Measurements from ENCODE around the gene AJAP1.

DNA sequence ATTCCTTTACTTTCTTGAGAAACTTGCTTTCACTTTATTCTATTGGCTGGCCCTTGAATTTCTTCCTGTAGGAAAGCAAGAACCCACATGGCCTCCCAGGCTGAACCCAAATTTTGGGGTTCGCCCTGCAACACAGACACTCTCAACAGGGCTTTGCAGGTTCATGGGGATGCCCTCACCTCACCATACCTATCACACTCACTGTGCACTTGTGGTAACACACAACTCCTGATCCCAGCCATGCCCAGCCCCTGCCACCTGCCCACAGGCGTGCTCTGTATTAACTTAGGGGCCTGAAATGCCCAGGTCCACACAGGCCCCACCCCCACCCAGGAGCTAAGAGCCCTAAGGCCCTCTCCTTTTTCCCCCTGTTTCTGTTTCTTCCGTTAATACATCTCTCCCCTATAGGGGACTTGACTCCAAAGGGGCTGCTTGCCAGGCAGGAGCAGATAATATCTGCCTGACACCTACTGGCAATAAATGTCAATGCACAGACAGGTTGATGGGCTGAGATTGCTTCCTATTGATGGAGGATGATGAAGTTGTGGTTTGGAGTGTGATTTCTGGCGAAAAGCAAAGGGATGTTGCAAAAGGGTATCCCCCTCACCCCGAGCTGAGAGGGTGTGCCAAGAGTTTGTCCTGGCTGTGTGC is 171.5 kb downstream of the AJAP1 start:
- TF ChIP-seq, protein P1, sequence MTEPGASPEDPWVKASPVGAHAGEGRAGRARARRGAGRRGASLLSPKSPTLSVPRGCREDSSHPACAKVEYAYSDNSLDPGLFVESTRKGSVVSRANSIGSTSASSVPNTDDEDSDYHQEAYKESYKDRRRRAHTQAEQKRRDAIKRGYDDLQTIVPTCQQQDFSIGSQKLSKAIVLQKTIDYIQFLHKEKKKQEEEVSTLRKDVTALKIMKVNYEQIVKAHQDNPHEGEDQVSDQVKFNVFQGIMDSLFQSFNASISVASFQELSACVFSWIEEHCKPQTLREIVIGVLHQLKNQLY (CRISPR knock-in tag; IDR thresholded peaks at IDR 0.05), result no peak
- TF ChIP-seq ZZZ3 (CRISPR knock-in tag; IDR thresholded peaks at IDR 0.05; ENCODE audit: borderline replicate concordance), result no peak
- TF ChIP-seq ONECUT2 (CRISPR knock-in tag; IDR thresholded peaks at IDR 0.05), result no peak
